PFSK-1 (cell line): ENCODE measurements around the gene PZP.

Experiments used
- FOXP2 ChIP-seq: optimal IDR thresholded peaks from 2 replicates; pipeline ENCODE3; 2011; ENCODE audit warnings: borderline replicate concordance, control low read depth, inconsistent platforms; ENCODE audit not compliant: insufficient read depth; ENCODE audit errors: extremely low read length, extremely low read depth
- POLR2AphosphoS5 ChIP-seq: IDR thresholded peaks from 2 replicates; pipeline ENCODE4 v1.6.1; 2012; ENCODE audit warnings: low read depth, mild to moderate bottlenecking, control low read depth, low read length, moderate library complexity
- SIN3A ChIP-seq: IDR thresholded peaks from 2 replicates; pipeline ENCODE4 v1.6.1; 2012; ENCODE audit warnings: mild to moderate bottlenecking, low read length, moderate library complexity, borderline replicate concordance; ENCODE audit not compliant: insufficient read depth
- TAF1 ChIP-seq: IDR thresholded peaks from 2 replicates; pipeline ENCODE4 v1.6.1; 2012; ENCODE audit warnings: low read length, control low read depth, borderline replicate concordance; ENCODE audit not compliant: insufficient read depth
- TF ChIP-seq, protein P1 (sequence below), 2 experiments: IDR thresholded peaks; 2 replicates each; pipeline versions ENCODE4 v1.6.1 to v1.8.0; 2011 to 2012; ENCODE audit warnings: low read depth in 2 of 2, low read length in 2 of 2, control low read depth in 1 of 2, inconsistent platforms in 1 of 2, mild to moderate bottlenecking in 1 of 2, moderate library complexity in 1 of 2; ENCODE audit not compliant: insufficient read depth in 1 of 2

PZP gene

DNA sequence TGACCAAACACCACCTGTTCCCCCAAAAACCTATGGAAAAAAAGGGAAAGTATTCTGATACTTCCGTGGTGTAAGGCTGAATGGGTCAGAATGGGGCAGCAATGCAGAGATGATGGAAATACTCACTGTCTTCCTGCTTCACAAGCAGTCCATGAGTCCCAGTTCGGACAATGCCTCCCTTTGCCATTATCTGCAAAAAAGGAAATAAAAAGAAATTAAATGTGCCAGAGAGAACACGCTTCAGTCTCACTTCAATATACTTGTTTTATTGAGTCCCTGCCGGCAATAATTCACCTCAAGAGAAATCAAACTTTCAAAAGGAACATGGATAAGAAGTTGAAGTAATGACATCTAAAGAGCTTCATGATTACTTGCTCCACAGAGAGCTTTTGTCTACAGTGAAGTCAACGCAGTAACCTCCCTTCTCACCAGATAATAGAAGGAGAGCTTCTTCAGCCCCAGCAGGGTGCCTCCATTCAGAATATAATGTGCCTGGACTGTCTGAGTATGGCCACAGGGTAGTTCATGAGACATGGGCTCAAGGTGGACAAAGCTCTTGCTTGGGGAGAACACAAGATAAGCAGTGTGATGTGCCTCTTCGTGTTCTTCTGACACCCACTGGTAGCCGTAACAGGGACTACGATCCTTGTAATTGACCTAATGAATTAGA lies 107.0 kb downstream of the PZP start:
- TF ChIP-seq TAF1, result no peak
- TF ChIP-seq, protein P1, sequence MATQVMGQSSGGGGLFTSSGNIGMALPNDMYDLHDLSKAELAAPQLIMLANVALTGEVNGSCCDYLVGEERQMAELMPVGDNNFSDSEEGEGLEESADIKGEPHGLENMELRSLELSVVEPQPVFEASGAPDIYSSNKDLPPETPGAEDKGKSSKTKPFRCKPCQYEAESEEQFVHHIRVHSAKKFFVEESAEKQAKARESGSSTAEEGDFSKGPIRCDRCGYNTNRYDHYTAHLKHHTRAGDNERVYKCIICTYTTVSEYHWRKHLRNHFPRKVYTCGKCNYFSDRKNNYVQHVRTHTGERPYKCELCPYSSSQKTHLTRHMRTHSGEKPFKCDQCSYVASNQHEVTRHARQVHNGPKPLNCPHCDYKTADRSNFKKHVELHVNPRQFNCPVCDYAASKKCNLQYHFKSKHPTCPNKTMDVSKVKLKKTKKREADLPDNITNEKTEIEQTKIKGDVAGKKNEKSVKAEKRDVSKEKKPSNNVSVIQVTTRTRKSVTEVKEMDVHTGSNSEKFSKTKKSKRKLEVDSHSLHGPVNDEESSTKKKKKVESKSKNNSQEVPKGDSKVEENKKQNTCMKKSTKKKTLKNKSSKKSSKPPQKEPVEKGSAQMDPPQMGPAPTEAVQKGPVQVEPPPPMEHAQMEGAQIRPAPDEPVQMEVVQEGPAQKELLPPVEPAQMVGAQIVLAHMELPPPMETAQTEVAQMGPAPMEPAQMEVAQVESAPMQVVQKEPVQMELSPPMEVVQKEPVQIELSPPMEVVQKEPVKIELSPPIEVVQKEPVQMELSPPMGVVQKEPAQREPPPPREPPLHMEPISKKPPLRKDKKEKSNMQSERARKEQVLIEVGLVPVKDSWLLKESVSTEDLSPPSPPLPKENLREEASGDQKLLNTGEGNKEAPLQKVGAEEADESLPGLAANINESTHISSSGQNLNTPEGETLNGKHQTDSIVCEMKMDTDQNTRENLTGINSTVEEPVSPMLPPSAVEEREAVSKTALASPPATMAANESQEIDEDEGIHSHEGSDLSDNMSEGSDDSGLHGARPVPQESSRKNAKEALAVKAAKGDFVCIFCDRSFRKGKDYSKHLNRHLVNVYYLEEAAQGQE (IDR thresholded peaks at IDR 0.05; ENCODE audit: insufficient read depth in 1 of 2, low read depth in 2 of 2, low read length in 2 of 2), result no peak
- no peak for TF ChIP-seq POLR2AphosphoS5
- no peak for TF ChIP-seq FOXP2
- no peak for TF ChIP-seq SIN3A

DNA sequence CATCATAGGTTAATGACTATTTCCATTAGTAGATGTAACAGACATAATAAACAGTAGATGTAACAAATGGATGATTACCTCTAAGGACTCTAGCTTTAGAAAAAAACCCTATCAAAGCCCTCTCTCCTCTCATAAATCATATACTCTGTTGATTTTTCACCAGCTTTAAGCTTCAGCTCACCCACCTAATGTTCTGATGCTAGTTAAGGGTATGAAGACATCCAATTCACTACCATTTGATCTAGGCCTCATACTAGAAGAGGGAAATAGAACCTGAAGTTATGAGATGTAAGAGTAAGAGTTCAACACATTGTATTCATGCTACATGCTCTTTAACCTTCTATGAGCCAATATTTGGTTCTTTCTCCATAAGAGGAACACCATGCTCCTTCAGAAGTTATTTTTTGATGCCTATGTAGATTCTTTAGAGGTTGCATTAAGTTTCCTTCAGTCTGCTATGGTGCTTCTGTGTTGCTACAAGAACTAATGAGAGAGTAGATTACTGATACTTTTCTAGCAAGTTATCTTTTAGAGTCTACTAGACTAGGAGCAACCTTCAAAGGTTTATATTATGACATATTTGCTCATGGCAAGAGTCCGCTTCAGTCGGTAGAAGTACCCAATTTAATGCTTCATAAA lies 108.5 kb downstream of the PZP start:
- TF ChIP-seq, protein P1 (IDR thresholded peaks at IDR 0.05; ENCODE audit: insufficient read depth in 1 of 2, low read depth in 2 of 2, low read length in 2 of 2), result no peak
- no peak for TF ChIP-seq SIN3A
